Aortic smooth muscle cell (primary cell): Measurements from ENCODE around the gene FANCD2OS. TPM values are rescaled to one million over a fixed set of nuclear protein-coding genes. Genes with fewer than 3 reads are reported as not detected.

Experiments
- total RNA-seq: library from RNA; depleted of rRNA; stranded (reverse); fragments of >200 nt; gene quantifications from 2 replicates; pipeline ENCODE4 v1.2.3, GENCODE V29; 2014

The FANCD2OS gene, protein sequence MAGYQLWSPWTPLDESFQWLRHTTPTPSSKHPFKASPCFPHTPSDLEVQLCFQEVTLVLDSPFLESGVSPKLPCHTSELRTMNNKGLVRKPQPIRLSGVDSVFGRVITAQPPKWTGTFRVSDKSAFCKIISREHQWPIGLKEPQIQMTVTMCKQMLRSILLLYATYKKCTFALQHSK
- total RNA-seq: not detected in 2 replicates

DNA sequence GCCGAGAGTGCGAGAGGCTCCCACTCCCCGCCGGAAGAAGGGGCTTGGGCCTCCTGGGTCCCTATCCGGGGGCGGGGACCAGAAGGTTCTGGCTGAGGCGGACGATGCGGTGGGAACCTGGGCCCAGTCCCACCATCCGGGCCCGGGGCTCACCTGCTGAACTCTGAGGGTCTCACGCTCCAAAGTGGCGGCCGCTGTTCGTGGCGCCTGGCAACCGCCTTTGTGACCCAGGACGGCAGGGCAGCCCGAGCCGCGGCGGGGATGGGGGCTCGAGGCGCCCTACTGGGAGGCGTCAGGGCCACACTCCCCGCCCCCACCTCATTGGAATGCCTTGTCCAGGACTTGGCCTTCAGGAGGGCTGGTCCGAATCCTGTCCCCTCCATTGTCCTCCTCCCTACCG, at the start of gene FANCD2OS:
FANCD2OS (minus strand) TSS at position 165 of the 400 bp plus-strand sequence. CDS start 3,481 bp downstream, outside the sequence.

DNA sequence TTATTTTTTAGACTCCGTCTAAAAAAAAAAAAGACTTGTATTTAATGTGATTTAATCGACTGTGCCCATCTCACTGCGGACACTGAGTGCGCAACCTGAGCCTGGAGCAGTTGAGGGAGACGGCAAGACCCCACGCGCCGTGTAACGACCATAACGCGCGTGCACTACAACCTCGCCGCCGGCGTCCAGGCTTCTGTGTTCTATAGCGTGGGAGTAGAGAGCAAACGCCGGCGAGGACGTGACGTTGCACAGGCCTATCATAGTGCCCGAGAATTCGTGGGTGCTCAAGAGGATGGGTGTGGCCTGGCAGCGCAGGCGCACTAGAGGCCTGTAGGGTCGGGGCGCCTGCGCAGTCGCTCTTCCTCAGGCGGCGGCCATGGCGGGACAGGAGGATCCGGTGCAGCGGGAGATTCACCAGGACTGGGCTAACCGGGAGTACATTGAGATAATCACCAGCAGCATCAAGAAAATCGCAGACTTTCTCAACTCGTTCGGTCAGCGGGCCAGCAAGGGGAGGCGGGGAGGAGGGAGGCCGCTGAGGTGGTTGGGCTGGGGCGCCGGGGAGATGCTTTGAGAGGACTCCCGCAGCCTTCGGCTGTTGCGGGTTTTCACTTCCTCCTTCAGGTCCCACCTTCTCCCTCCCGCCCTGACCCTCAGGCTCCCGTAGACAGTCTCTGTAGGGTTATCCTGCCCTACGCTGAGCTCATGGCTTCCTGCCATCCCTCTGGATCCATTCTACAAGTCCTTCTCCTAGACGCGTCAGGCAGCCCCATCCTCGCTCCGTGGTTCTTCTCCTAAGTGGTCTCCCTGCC, 7.5 kb upstream of the FANCD2OS start, which contains the start of gene BRK1:
BRK1 (plus strand) TSS at position 350 of the 812 bp plus-strand sequence; CDS start at position 377, 27 bp downstream.

Other genes with a start within 250 kb of the FANCD2OS start
- gene CIDEC, start 228.0 kb downstream of the FANCD2OS start, total RNA-seq: not detected in 2 replicates
- 13.4 and 17.4 TPM in 2 replicates for gene JAGN1, start 217.6 kb downstream of the FANCD2OS start, total RNA-seq
- 3.5 and 4.4 TPM in 2 replicates for gene IL17RE, start 205.4 kb downstream of the FANCD2OS start, total RNA-seq
- gene IL17RC, start 191.2 kb downstream of the FANCD2OS start, total RNA-seq: 29.2 and 36.5 TPM in 2 replicates
- 20.3 and 25.4 TPM in 2 replicates for gene CRELD1, start 174.4 kb downstream of the FANCD2OS start, total RNA-seq
- gene PRRT3, start 155.8 kb downstream of the FANCD2OS start, total RNA-seq: 2.5 and 2.6 TPM in 2 replicates
- 74.0 and 83.0 TPM in 2 replicates for gene EMC3, start 121.4 kb downstream of the FANCD2OS start, total RNA-seq
- gene FANCD2, start 81.8 kb downstream of the FANCD2OS start, total RNA-seq: 13.1 and 25.9 TPM in 2 replicates
- gene BRK1, start 7.4 kb upstream of the FANCD2OS start, total RNA-seq: 113 and 134 TPM in 2 replicates
- 31.0 and 32.2 TPM in 2 replicates for gene VHL, start 33.5 kb upstream of the FANCD2OS start, total RNA-seq
- gene IRAK2, start 56.7 kb upstream of the FANCD2OS start, total RNA-seq: 7.2 and 8.3 TPM in 2 replicates
- 10.7 and 10.8 TPM in 2 replicates for gene TATDN2, start 140.2 kb upstream of the FANCD2OS start, total RNA-seq
- not detected in 2 replicates for gene GHRL, start 184.7 kb upstream of the FANCD2OS start, total RNA-seq
- 317 and 382 TPM in 2 replicates for gene SEC13, start 212.9 kb upstream of the FANCD2OS start, total RNA-seq